Endodermal cell (in vitro differentiated cells): Measurements from ENCODE around the gene SBNO2. TPM values are rescaled to one million over a fixed set of nuclear protein-coding genes. Genes with fewer than 3 reads are reported as not detected.
"Not testable (repeated sequence)": the region's sequence is repeated elsewhere in the genome, so short reads cannot be mapped to it uniquely, and the experiment has no call there.

Experiments
- DNase-seq: peaks from one replicate; pipeline ENCODE4 v3.0.0-alpha.2; 2017
- H3K27ac ChIP-seq: 2 replicates; pipeline ENCODE4 v1.5.1; 2013; ENCODE audit warnings: mild to moderate bottlenecking, low read depth, low read length, moderate library complexity
- H3K27me3 ChIP-seq: 2 replicates; pipeline ENCODE4 v1.6.1; 2013; ENCODE audit warnings: mild to moderate bottlenecking, low read length, moderate library complexity; ENCODE audit not compliant: insufficient read depth, control insufficient read depth, poor library complexity, severe bottlenecking
- H3K36me3 ChIP-seq: 2 replicates; pipeline ENCODE4 v1.7.0; 2013; ENCODE audit warnings: mild to moderate bottlenecking, low read length, moderate library complexity; ENCODE audit not compliant: control insufficient read depth, insufficient read depth
- H3K4me1 ChIP-seq: one replicate; pipeline ENCODE4 v1.7.0; 2013; ENCODE audit warnings: low read length; ENCODE audit not compliant: control insufficient read depth, insufficient read depth
- H3K4me3 ChIP-seq: 2 replicates; pipeline ENCODE4 v1.5.1; 2013; ENCODE audit warnings: mild to moderate bottlenecking, low read length, moderate library complexity
- H3K9ac ChIP-seq: 2 replicates; pipeline ENCODE4 v1.6.1; 2013; ENCODE audit warnings: mild to moderate bottlenecking, low read length, moderate library complexity; ENCODE audit not compliant: poor library complexity, severe bottlenecking; ENCODE audit errors: extremely low read depth
- H3K9me3 ChIP-seq: 2 replicates; pipeline ENCODE4 v1.6.1; 2013; ENCODE audit warnings: mild to moderate bottlenecking, low read length, moderate library complexity; ENCODE audit not compliant: control insufficient read depth
- H3K27ac Mint-ChIP-seq: 2 replicates; pipeline ENCODE4 v1.8.0; 2020; ENCODE audit warnings: mixed read lengths
- H3K27me3 Mint-ChIP-seq: 2 replicates; pipeline ENCODE4 v1.8.0; 2021; ENCODE audit warnings: mild to moderate bottlenecking, mixed read lengths; ENCODE audit not compliant: insufficient read depth
- H3K36me3 Mint-ChIP-seq: 2 replicates; pipeline ENCODE4 v1.8.0; 2020; ENCODE audit warnings: low read depth, mixed read lengths
- H3K4me1 Mint-ChIP-seq: 2 replicates; pipeline ENCODE4 v1.8.0; 2020; ENCODE audit warnings: mixed read lengths
- H3K4me3 Mint-ChIP-seq: 2 replicates; pipeline ENCODE4 v1.8.0; 2020; ENCODE audit warnings: mild to moderate bottlenecking, moderate library complexity, mixed read lengths
- H3K9me3 Mint-ChIP-seq: 2 replicates; pipeline ENCODE4 v1.8.0; 2020; ENCODE audit warnings: mild to moderate bottlenecking, mixed read lengths
- CTCF ChIP-seq: fragments of 200-600 bp; sonication (generic); conservative IDR thresholded peaks from 2 replicates; pipeline ENCODE4 v1.5.0; 2021; ENCODE audit warnings: antibody characterized with exemption, mild to moderate bottlenecking
- WGBS, 2 experiments: methylation state at CpG; one replicate each; pipeline versions ENCODE4 v1.1.5 to v1.1.7; 2013; ENCODE audit warnings: missing lambda C conversion rate in 2 of 2, mixed read lengths in 1 of 2; ENCODE audit not compliant: insufficient coverage in 1 of 2, insufficient read length in 1 of 2; 5-methylcytosine and 5-hydroxymethylcytosine counted together
- total RNA-seq, 2 donors: library from RNA; stranded (reverse); fragmentation: NEBNext Ultra II Directional in 1 of 2; extraction: Animal tissue kit (Norgen Biotek cat#: 25700) in 1 of 2; gene quantifications; 2 replicates in 1 of 2; 3 replicates in 1 of 2; pipeline ENCODE4 v1.2.1, GENCODE V29; 2021

Gene SBNO2
- total RNA-seq, 2 donors from 2014 or later, result 43.3 to 50.4 TPM

GRCh38 chr19:1115646-1116420 is 58.2 kb downstream of the SBNO2 start:
- H3K27ac Mint-ChIP-seq, result no peak overlapping the region
- no peaks in the 10 kb centered on the region for H3K9me3 Mint-ChIP-seq
- Histone ChIP-seq H3K27me3 (no peaks in the 10 kb centered on the region), H3K36me3 (peaks cover 27% of the 10 kb centered on the region), H3K4me1 (no peaks in the 10 kb centered on the region), H3K9ac (no peak overlapping the region), H3K9me3 (no peaks in the 10 kb centered on the region), H3K27ac (no peak overlapping the region), H3K4me3 (no peak overlapping the region)
- H3K36me3 Mint-ChIP-seq, result peaks cover 20% of the 10 kb centered on the region
- no peak for DNase-seq
- TF ChIP-seq CTCF, result no peak
- no peak overlapping the region for H3K4me3 Mint-ChIP-seq
- H3K4me1 Mint-ChIP-seq, result no peaks in the 10 kb centered on the region
- 94 to 95% methylated on average over 21 to 35 of the region's 35 CpGs for WGBS, 2 experiments
- H3K27me3 Mint-ChIP-seq, result no peaks in the 10 kb centered on the region

- not testable (repeated sequence) for H3K27me3 ChIP-seq, H3K9me3 ChIP-seq, H3K27me3 Mint-ChIP-seq, DNase-seq, H3K4me1 ChIP-seq, H3K27ac Mint-ChIP-seq, H3K4me1 Mint-ChIP-seq, H3K9ac ChIP-seq, H3K27ac ChIP-seq, H3K9me3 Mint-ChIP-seq, H3K4me3 ChIP-seq, H3K4me3 Mint-ChIP-seq
- 87 to 95% methylated on average over 7 to 8 of the region's 9 CpGs for WGBS, 2 experiments
- peaks cover 13% of the 10 kb centered on the region for H3K36me3 Mint-ChIP-seq
- peaks cover 21% of the 10 kb centered on the region for H3K36me3 ChIP-seq
These were observed 59.3 kb downstream of the SBNO2 start for GRCh38 chr19:1114728-1115127.

GRCh38 chr19:1113986-1114483 is 60.0 kb downstream of the SBNO2 start:
- no peak for DNase-seq
- Histone ChIP-seq H3K27ac (no peak overlapping the region), H3K9me3 (no peaks in the 10 kb centered on the region), H3K36me3 (peaks cover 20% of the 10 kb centered on the region), H3K4me1 (no peaks in the 10 kb centered on the region), H3K27me3 (no peaks in the 10 kb centered on the region), H3K9ac (peak overlapping the region; percentile 15), H3K4me3 (no peak overlapping the region)
- Mint-ChIP-seq H3K9me3 (no peaks in the 10 kb centered on the region), H3K27me3 (no peaks in the 10 kb centered on the region), H3K27ac (no peak overlapping the region), H3K4me1 (no peaks in the 10 kb centered on the region), H3K4me3 (no peak overlapping the region), H3K36me3 (peaks cover 13% of the 10 kb centered on the region)
- no peak for TF ChIP-seq CTCF
- WGBS, 2 experiments, result 93 to 96% methylated on average over 24 to 25 of the region's 25 CpGs
